Esophagus squamous epithelium (tissue), 5 donors: Measurements from ENCODE around the gene C12orf57. TPM values are rescaled to one million over a fixed set of nuclear protein-coding genes. Genes with fewer than 3 reads are reported as not detected.
A peak's percentile ranks its signal among the peaks of the same experiment; 100 is the strongest.

ENCODE experiments used
- DNase-seq: peaks from one replicate; lab custom pipeline; 2025; lab: John Stamatoyannopoulos, UW
- H3K27ac ChIP-seq, 4 donors: fragments of 200-600 bp; sonication (generic); one replicate each; pipeline ENCODE4 v1.5.1; 2016 to 2019; ENCODE audit warnings: mild to moderate bottlenecking in 1 of 4
- H3K27me3 ChIP-seq, 4 donors: fragments of 200-600 bp; sonication (generic); 1 replicate in 3 of 4; 2 replicates in 1 of 4; pipeline versions ENCODE4 v1.5.1 to v1.6.0; 2017 to 2021; ENCODE audit warnings: antibody characterized with exemption in 1 of 4
- H3K36me3 ChIP-seq, 3 donors: fragments of 200-600 bp; sonication (generic); one replicate each; pipeline ENCODE4 v1.5.1; 2016 to 2019
- H3K4me1 ChIP-seq, 3 donors: fragments of 200-600 bp; sonication (generic); one replicate each; pipeline ENCODE4 v1.5.1; 2017 to 2019
- H3K4me3 ChIP-seq, 4 donors: fragments of 200-600 bp; sonication (generic); 1 replicate in 3 of 4; 2 replicates in 1 of 4; pipeline ENCODE4 v1.5.1; 2016 to 2019; ENCODE audit warnings: mild to moderate bottlenecking in 2 of 4, moderate library complexity in 1 of 4
- H3K9me3 ChIP-seq, 3 donors: fragments of 200-600 bp; sonication (generic); one replicate each; pipeline ENCODE4 v1.5.1; 2016 to 2019
- CTCF ChIP-seq, 6 experiments: fragments of 450-650 bp in 4 of 6; fragments of 200-600 bp in 2 of 6; sonication (generic) in 2 of 6; IDR thresholded peaks; one replicate each; pipeline ENCODE4 v1.5.1; 2016 to 2019; ENCODE audit warnings: antibody characterized with exemption in 6 of 6, mild to moderate bottlenecking in 4 of 6, moderate library complexity in 4 of 6
- POLR2A ChIP-seq, 4 donors: fragments of 450-650 bp; IDR thresholded peaks; one replicate each; pipeline ENCODE4 v1.6.1; 2017; ENCODE audit warnings: antibody characterized with exemption in 4 of 4, mild to moderate bottlenecking in 4 of 4, moderate library complexity in 3 of 4
- WGBS, 2 donors: methylation state at CpG; one replicate each; pipeline ENCODE4 v1.1.5; 2018; 5-methylcytosine and 5-hydroxymethylcytosine counted together
- intact Hi-C: fragments of 100-400 bp; cut with DNase I; formaldehyde crosslinking; loops from one replicate; pipeline ENCODE4 v1.15.0; 2022
- total RNA-seq, 4 donors: library from RNA; depleted of rRNA; stranded (reverse); fragments of >200 nt; gene quantifications; one replicate each; pipeline ENCODE4 v1.1.0, GENCODE V29; 2016
- donor health status: DM: yes; HTN: yes; CAD: no.

The C12orf57 gene
- total RNA-seq, 4 donors from 2014 or later = 110 to 377 (median 156) TPM

- H3K9me3 ChIP-seq = no peaks in the 10 kb centered on the region
- DNase-seq = no peak
- intact Hi-C loops = no loop called here
- no peak for TF ChIP-seq CTCF (IDR thresholded peaks at IDR 0.05)
- no peak for TF ChIP-seq POLR2A (IDR thresholded peaks at IDR 0.05)
- H3K4me1 ChIP-seq = peaks cover 6 to 69% (median 20%) of the 10 kb centered on the region in 3 donors
- peak overlapping the region; percentile 39 to 88 (median 72) for H3K27ac ChIP-seq
- WGBS, 2 donors = 74 to 87% methylated on average over 3 to 11 of the region's 15 CpGs
- H3K27me3 ChIP-seq = no peaks in the 10 kb centered on the region
- peak overlapping the region; percentile 19 to 61 (median 42) for H3K4me3 ChIP-seq
- peaks cover 0 to 27% (median 0%) of the 10 kb centered on the region in 3 donors for H3K36me3 ChIP-seq
These were observed 9.1 kb downstream of the C12orf57 start for GRCh38 chr12:6952863-6953441.

DNA sequence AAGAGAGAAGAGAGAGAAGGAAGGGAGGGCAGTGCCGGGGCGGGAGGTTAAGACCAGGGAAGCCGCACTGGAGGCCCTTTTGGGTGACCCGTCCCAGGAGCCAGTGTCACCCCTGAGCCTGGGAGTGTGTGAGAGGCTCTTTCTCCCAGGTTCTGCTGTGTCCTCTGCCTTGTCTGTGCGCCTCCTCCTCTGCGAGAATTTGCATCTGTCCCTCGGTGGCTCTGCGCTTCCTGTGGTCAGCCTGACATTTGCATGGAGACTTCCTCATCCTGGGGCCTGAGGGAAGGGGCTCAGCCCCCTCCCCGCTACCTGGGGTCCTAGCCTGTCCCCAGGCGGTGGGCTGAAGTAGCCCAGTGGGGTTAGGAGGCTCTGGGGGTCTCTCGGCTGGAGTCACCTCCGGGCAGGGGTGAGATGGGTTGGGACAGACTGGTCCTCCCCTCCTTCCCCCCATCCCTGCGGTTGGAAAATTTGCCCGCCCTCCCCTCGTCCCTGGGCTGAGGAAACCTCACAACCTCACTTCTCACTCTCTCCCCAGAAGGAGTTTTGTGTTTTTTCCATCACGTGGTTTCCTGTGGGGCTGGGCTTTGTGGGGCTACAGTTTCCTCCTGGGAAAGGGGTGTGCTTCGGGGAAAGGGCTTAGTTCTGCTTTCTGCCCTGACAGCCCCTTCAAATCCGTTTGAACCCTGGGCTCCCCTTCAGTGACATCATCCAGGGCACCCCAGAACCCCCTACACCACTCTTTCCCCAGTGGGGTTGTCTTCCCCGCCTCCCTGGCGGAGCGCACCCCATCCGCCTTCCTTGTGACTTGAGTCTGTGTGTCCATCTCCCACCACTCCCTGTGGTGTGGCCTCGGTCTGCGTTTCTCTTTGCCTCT lies 9.9 kb downstream of the C12orf57 start:
- Histone ChIP-seq H3K27me3 (no peaks in the 10 kb centered on the region), H3K4me1 (peaks cover 13 to 76% (median 27%) of the 10 kb centered on the region in 3 donors), H3K9me3 (no peaks in the 10 kb centered on the region), H3K36me3 (peaks cover 0 to 27% (median 0%) of the 10 kb centered on the region in 3 donors), H3K27ac (peak overlapping the region; percentile 39 to 88 (median 72)), H3K4me3 (peak overlapping the region in 3 of 4 donors; percentile 38 to 61 (median 45))
- no peak for TF ChIP-seq CTCF (IDR thresholded peaks at IDR 0.05)
- TF ChIP-seq POLR2A (IDR thresholded peaks at IDR 0.05) = peak in 1 of 4 donors; percentile 72
- WGBS, 2 donors = 49 to 69% methylated on average over 15 to 23 of the region's 24 CpGs
- intact Hi-C loops = no loop called here
- DNase-seq = no peak

GRCh38 chr12:6954316-6955107 lies 10.7 kb downstream of the C12orf57 start:
- intact Hi-C loops = no loop called here
- Histone ChIP-seq H3K4me3 (peak overlapping the region in 1 of 4 donors; percentile 61), H3K4me1 (peaks cover 16 to 77% (median 31%) of the 10 kb centered on the region in 3 donors), H3K9me3 (no peaks in the 10 kb centered on the region), H3K36me3 (peaks cover 0 to 27% (median 0%) of the 10 kb centered on the region in 3 donors), H3K27ac (peak overlapping the region in 3 of 4 donors; percentile 30 to 88 (median 82)), H3K27me3 (no peaks in the 10 kb centered on the region)
- no peak for DNase-seq
- 61 to 89% methylated on average over 5 to 10 of the region's 21 CpGs for WGBS, 2 donors
- no peak for TF ChIP-seq CTCF (IDR thresholded peaks at IDR 0.05)

DNA sequence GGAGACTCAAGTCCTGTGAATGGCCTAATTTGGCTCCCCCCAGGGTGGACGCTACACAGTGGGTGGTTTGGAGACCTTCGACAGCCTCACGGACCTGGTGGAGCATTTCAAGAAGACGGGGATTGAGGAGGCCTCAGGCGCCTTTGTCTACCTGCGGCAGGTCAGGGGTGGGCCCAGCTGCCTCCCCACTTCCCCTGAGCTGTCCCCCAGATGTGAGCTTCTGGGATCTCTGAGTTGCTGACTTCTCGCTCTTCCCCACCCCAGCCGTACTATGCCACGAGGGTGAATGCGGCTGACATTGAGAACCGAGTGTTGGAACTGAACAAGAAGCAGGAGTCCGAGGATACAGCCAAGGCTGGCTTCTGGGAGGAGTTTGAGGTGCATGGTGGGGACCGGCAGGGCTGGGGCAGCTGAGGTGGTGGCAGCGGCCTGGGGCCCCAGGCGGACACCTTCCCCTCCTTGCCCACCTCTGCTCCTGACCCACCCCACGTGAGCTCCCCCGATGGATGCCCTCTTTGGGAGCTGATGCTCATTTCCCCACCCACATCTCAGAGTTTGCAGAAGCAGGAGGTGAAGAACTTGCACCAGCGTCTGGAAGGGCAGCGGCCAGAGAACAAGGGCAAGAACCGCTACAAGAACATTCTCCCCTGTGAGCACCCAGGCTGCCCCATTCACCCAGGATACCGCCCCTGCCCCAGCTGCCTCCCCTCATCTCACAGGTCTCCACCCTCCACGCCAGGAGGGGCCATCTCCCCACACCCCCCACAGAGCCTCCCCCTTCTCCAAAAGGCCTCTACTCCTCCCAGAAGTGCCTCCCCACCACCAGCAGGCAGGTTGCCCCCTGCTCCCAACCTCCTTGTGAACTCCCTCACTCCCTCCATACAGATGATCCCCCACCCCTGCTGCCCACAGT lies 11.5 kb downstream of the C12orf57 start:
- H3K9me3 ChIP-seq = no peaks in the 10 kb centered on the region
- H3K4me1 ChIP-seq = peaks cover 16 to 77% (median 39%) of the 10 kb centered on the region in 3 donors
- WGBS, 2 donors = 85 to 92% methylated on average over 4 to 10 of the region's 22 CpGs
- H3K36me3 ChIP-seq = peaks cover 0 to 34% (median 0%) of the 10 kb centered on the region in 3 donors
- no peaks in the 10 kb centered on the region for H3K27me3 ChIP-seq
- H3K4me3 ChIP-seq = no peak overlapping the region
- intact Hi-C loops = no loop called here
- peak overlapping the region in 1 of 4 donors; percentile 82 for H3K27ac ChIP-seq
- DNase-seq = no peak
- TF ChIP-seq CTCF (IDR thresholded peaks at IDR 0.05) (no peak), POLR2A (IDR thresholded peaks at IDR 0.05) (no peak)
